HPDE6-E6E7 (cell line): Measurements from ENCODE around the gene CALM3.

Experiments used
- DNase-seq: peaks from one replicate; pipeline ENCODE4 v3.0.0; 2011; ENCODE audit warnings: missing footprints; ENCODE audit errors: extremely low spot score

CALM3 gene

GRCh38 chr19:46635920-46636761 lies 35.0 kb downstream of the CALM3 start, which contains the start of gene GNG8:
GNG8 (minus strand) TSS chr19:46636202; CDS start chr19:46634682, 1,520 bp downstream.
- no peak for DNase-seq

- DNase-seq, result no peak
Observed at GRCh38 chr19:46637224-46637623, 36.1 kb downstream of the CALM3 start.

- DNase-seq, result no peak
Observed at GRCh38 chr19:46639358-46640182, 38.4 kb downstream of the CALM3 start.

- no peak for DNase-seq
Observed at GRCh38 chr19:46640656-46641055, 39.5 kb downstream of the CALM3 start.

GRCh38 chr19:46644720-46645119 lies 43.6 kb downstream of the CALM3 start:
- no peak for DNase-seq

- no peak for DNase-seq
Observed at GRCh38 chr19:46646402-46646801, 45.3 kb downstream of the CALM3 start.

GRCh38 chr19:46648060-46648960 lies 47.2 kb downstream of the CALM3 start:
- no peak for DNase-seq

GRCh38 chr19:46648961-46649960 lies 48.1 kb downstream of the CALM3 start:
- DNase-seq, result no peak

- DNase-seq, result no peak
Observed at GRCh38 chr19:46650445-46650844, 49.3 kb downstream of the CALM3 start.

- no peak for DNase-seq
Observed at GRCh38 chr19:46654621-46655152, 53.6 kb downstream of the CALM3 start.

GRCh38 chr19:46656541-46656940 lies 55.4 kb downstream of the CALM3 start:
- DNase-seq, result no peak

- DNase-seq, result no peak
Observed at GRCh38 chr19:46659151-46660007, 58.2 kb downstream of the CALM3 start.

- no peak for DNase-seq
Observed at GRCh38 chr19:46660008-46660517, 58.9 kb downstream of the CALM3 start.
